ENCODE data around the gene DHCR24. TPM values are rescaled to one million over a fixed set of nuclear protein-coding genes. Genes with fewer than 3 reads are reported as not detected.

The DHCR24 gene
- total and polyA plus RNA-seq, 2 experiments from 2014 or later: 124 to 453 TPM

- Mint-ChIP-seq H3K36me3 (ENCODE audit: low read depth) (peaks cover 93% of the 10 kb centered on the region), H3K4me1 (peaks cover 1% of the 10 kb centered on the region; the same call in 2 of the 3 replicates), H3K4me3 (no peak overlapping the region), H3K9me3 (no peaks in the 10 kb centered on the region), H3K27ac (no peak overlapping the region; the same call in 1 of the 2 replicates), H3K27me3 (ENCODE audit: insufficient read depth, low read depth, poor library complexity) (peaks cover 9% of the 10 kb centered on the region)
- no peak overlapping the region for H3K4me2 ChIP-seq
- no peak for ATAC-seq
- H3K9me2 ChIP-seq (ENCODE audit: insufficient read depth): no peaks in the 10 kb centered on the region
- H3K27me3 ChIP-seq (ENCODE audit: insufficient read depth): no peaks in the 10 kb centered on the region
- TF ChIP-seq EZH2phosphoT487 (IDR thresholded peaks at IDR 0.05; ENCODE audit: unreplicated experiment): no peak
- no peak for TF ChIP-seq ETS1 (IDR thresholded peaks at IDR 0.05)
- TF ChIP-seq NANOG (IDR thresholded peaks at IDR 0.05; ENCODE audit: borderline replicate concordance): no peak
- TF ChIP-seq ZNF114 (CRISPR knock-in tag; IDR thresholded peaks at IDR 0.05): no peak
- TF ChIP-seq CTCF (conservative IDR thresholded peaks at IDR 0.05; ENCODE audit: low read depth in 2 of 2): no peak
- TF ChIP-seq ZNF462 (CRISPR knock-in tag; IDR thresholded peaks at IDR 0.05): no peak
- TF ChIP-seq REST (IDR thresholded peaks at IDR 0.05; ENCODE audit: unreplicated experiment): no peak
- no peak overlapping the region for H3K4me3 ChIP-seq
- peaks cover 35% of the 10 kb centered on the region for H3K79me2 ChIP-seq (replicated peaks; ENCODE audit: insufficient read depth)
- H4K20me1 ChIP-seq (replicated peaks; ENCODE audit: insufficient read depth): peaks cover 49% of the 10 kb centered on the region
- no peaks in the 10 kb centered on the region; the same call in 1 of the 2 replicates for H3K4me1 ChIP-seq (ENCODE audit: insufficient read depth)
- no peak overlapping the region for H2AFZ ChIP-seq
- DNase-seq (ENCODE audit: low spot score): no peak
- no peak overlapping the region for H3K27ac ChIP-seq (ENCODE audit: low read depth)
- 0 out of 2 replicates have a peak, but pooled peaks cover 12% of the 10 kb centered on the region for H3F3A ChIP-seq (replicated peaks; ENCODE audit: low read depth)
- peaks cover 74% of the 10 kb centered on the region for H3K36me3 ChIP-seq (ENCODE audit: insufficient read depth)
These were observed 23.7 kb downstream of the DHCR24 start for GRCh38 chr1:54863267-54863665.
